Mucosa of descending colon (tissue), 3 donors: ENCODE measurements around the gene MRPS33. TPM values are rescaled to one million over a fixed set of nuclear protein-coding genes. Genes with fewer than 3 reads are reported as not detected.

Experiments
- ATAC-seq: fragments of 200-7000 bp; cut with Tn5 transposase; one replicate; pipeline ENCODE4 v1.9.1; 2020; ENCODE audit warnings: mild to moderate bottlenecking, moderate library complexity
- DNase-seq, 3 donors: peaks; one replicate each; pipeline ENCODE4 v3.0.0-alpha.2; 2020
- H3K36me3 ChIP-seq: fragments of 200-600 bp; one replicate; pipeline ENCODE4 v1.8.0; 2021; ENCODE audit warnings: low read depth, mild to moderate bottlenecking
- H3K4me1 ChIP-seq: fragments of 200-600 bp; one replicate; pipeline ENCODE4 v1.8.0; 2021; ENCODE audit warnings: low read depth, mild to moderate bottlenecking
- H3K4me3 ChIP-seq: fragments of 200-600 bp; one replicate; pipeline ENCODE4 v1.8.0; 2021; ENCODE audit warnings: mild to moderate bottlenecking
- H3K9me3 ChIP-seq: fragments of 200-600 bp; one replicate; pipeline ENCODE4 v1.8.0; 2021; ENCODE audit warnings: mild to moderate bottlenecking
- intact Hi-C, 2 donors: fragments of 100-400 bp; cut with DNase I in 1 of 2; cut with micrococcal nuclease in 1 of 2; formaldehyde crosslinking; loops; one replicate each; pipeline versions ENCODE4 v1.11.0 to v1.11.1; 2022; cut with DNase I, micrococcal nuclease
- total RNA-seq, 3 donors: library from RNA; stranded (reverse); fragmentation: NEBNext Ultra II Directional in 2 of 3; extraction: Animal tissue kit (Norgen Biotek cat#: 25700) in 2 of 3; gene quantifications; one replicate each; pipeline versions ENCODE4 v1.2.1 to v1.2.4, GENCODE V29; 2021 to 2023
- TF ChIP-seq, protein P1 (sequence below): fragments of 200-600 bp; IDR thresholded peaks from one replicate; pipeline ENCODE4 v1.8.0; 2022; ENCODE audit warnings: antibody characterized with exemption, mild to moderate bottlenecking
- donor health status: DM: no; HTN: no; CAD: no; lungs with moderate emphysema.
- donor health status: DM: no; HTN: no; CAD: no.
- donor health status: DM: no; HTN: yes; CAD: no.

The MRPS33 gene
- total RNA-seq, 3 donors from 2014 or later = 68.8 to 102 (median 80.1) TPM

DNA sequence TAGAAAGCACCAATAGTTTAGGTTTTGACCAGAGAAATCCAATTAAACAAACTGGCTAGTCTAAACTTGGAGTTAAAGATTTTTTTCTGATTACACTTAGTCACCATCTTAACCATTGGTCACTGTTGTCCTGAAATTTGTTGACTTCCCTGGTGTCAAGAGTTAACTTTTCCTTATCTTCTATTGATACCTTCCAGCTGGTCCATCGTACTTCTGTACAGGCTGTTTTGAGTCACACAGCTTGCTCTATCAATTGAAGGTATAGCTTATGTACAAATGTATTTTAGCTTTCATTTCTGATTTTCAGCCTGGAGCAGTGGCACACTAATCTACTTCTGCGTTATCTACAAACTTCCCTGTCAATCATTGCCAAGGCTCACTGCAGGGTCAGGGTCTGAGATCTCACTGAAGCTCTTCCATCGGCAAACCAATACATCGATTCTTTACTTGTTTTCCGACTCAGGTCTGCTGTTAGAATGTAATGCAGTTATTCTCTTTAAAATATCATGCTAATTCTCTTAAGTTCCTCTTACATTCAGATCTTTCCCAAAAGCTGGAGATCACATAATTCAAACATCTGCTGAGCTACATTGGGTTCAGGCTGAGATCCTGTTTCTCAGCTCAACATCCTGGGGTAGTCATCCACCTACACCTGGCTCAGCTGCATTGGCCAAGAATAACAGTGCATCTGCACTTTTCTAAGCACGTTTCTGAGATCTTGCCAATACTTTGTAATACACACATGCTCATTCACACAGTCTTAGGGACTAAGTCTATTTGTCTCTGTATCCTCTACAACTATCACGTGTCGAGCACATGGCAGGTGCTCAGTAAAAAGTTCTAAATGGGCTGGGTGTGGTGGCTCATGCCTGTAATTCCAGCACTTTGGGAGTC lies 11.3 kb downstream of the MRPS33 start:
- Histone ChIP-seq H3K4me1 (peaks cover 5% of the 10 kb centered on the region), H3K36me3 (no peaks in the 10 kb centered on the region), H3K4me3 (no peak overlapping the region), H3K9me3 (no peaks in the 10 kb centered on the region)
- intact Hi-C loops = no loop called here
- TF ChIP-seq, protein P1, sequence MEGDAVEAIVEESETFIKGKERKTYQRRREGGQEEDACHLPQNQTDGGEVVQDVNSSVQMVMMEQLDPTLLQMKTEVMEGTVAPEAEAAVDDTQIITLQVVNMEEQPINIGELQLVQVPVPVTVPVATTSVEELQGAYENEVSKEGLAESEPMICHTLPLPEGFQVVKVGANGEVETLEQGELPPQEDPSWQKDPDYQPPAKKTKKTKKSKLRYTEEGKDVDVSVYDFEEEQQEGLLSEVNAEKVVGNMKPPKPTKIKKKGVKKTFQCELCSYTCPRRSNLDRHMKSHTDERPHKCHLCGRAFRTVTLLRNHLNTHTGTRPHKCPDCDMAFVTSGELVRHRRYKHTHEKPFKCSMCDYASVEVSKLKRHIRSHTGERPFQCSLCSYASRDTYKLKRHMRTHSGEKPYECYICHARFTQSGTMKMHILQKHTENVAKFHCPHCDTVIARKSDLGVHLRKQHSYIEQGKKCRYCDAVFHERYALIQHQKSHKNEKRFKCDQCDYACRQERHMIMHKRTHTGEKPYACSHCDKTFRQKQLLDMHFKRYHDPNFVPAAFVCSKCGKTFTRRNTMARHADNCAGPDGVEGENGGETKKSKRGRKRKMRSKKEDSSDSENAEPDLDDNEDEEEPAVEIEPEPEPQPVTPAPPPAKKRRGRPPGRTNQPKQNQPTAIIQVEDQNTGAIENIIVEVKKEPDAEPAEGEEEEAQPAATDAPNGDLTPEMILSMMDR = no peak
- peak; percentile 65 for ATAC-seq
- no peak for DNase-seq

DNA sequence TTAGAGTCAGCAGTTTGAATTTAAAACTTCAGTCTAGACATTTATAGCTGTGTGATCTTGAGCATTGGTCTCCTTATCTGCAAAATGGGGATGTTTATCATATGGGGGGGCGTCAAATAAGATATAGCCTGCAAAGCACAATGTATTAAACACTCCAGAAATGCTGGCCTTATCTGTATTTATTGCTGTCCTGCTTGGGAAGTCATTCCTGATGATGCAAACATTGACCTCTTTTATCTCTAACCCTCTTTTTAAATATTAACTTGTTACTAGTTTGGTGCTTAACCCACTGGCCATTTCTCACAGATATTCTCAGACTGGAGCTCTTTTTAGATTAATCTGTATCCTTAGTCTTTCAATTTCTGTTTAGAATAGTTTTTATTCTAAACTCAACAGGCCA lies 13.2 kb downstream of the MRPS33 start:
- TF ChIP-seq, protein P1 = no peak
- DNase-seq (no peak), ATAC-seq (no peak)
- H3K9me3 ChIP-seq = no peaks in the 10 kb centered on the region
- peaks cover 5% of the 10 kb centered on the region for H3K4me1 ChIP-seq
- H3K4me3 ChIP-seq = no peak overlapping the region
- H3K36me3 ChIP-seq = no peaks in the 10 kb centered on the region
- intact Hi-C loops = no loop called here

DNA sequence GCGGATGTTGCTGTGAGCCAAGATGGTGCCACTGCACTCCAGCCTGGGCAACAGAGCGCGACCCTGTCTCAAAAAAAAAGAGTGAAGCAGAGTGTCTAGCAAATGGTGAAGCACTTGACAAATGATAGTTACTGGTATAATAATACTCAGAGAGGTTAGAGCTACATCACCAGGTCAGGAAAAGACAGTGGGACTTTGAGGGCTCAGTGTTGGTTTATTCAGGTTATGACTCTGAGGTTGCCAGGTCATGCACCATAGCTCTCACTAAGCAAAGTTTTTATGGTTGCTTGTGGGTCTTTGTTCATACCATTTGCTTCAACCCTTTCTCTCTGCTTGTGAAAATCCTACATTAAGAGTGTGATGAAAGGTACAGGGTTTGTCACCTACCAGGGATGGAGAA lies 13.6 kb downstream of the MRPS33 start:
- Histone ChIP-seq H3K36me3 (no peaks in the 10 kb centered on the region), H3K4me3 (no peak overlapping the region), H3K9me3 (no peaks in the 10 kb centered on the region), H3K4me1 (peaks cover 5% of the 10 kb centered on the region)
- no peak for ATAC-seq
- TF ChIP-seq, protein P1 = no peak
- intact Hi-C loops = no loop called here
- no peak for DNase-seq

DNA sequence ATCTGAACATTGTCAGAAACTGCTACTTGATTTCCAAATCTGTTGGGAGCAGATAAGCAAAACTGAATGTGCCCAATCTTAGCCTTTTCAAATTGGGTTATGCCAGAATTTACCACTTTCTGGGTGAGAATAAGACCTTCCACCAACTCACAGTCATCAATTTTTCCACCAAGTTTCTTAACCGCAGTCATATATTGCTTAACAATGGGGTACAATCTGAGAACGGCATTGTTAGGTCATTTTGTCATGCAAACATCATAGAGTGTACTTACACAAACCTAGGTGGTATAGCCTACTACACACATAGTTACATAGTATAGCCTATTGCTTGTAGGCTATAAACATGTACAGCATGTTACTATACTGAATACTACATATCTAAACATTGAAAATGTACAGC lies 16.0 kb downstream of the MRPS33 start:
- TF ChIP-seq, protein P1 = no peak
- Histone ChIP-seq H3K36me3 (no peaks in the 10 kb centered on the region), H3K9me3 (no peaks in the 10 kb centered on the region), H3K4me1 (peaks cover 4% of the 10 kb centered on the region), H3K4me3 (no peak overlapping the region)
- no peak for DNase-seq
- ATAC-seq = no peak
- intact Hi-C loops = no loop called here

DNA sequence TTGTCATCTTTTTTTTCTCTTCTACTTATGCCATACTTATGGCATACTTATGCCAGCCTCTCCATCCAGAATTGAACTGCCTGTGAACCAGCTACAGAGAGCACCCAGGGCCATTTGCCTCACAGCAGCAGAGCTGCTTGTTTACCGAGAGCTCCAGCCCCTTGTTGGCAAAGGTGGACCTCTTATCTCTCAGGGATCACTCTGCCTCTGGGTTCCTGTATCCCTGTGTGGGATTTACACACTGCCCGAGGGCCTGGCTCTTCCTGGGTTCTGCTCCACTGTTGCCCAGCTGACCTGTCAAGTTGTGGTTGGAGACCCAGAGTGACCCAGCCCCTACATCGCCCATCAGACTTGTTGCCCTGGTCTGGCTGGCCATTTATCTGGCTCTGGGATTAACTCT lies 22.3 kb downstream of the MRPS33 start:
- TF ChIP-seq, protein P1 = no peak
- Histone ChIP-seq H3K4me1 (no peaks in the 10 kb centered on the region), H3K36me3 (no peaks in the 10 kb centered on the region), H3K9me3 (no peaks in the 10 kb centered on the region), H3K4me3 (no peak overlapping the region)
- no peak for DNase-seq
- no peak for ATAC-seq
- intact Hi-C loops = no loop called here
